Mononuclear cell (primary cell): Measurements from ENCODE around the gene CREM. TPM values are rescaled to one million over a fixed set of nuclear protein-coding genes. Genes with fewer than 3 reads are reported as not detected.

Experiments
- H3K27me3 ChIP-seq: 2 replicates; pipeline ENCODE4 v1.6.0; 2011; ENCODE audit warnings: low read length, control low read depth; ENCODE audit not compliant: insufficient read depth
- H3K4me1 ChIP-seq: 2 replicates; pipeline ENCODE4 v1.5.1; 2011; ENCODE audit warnings: mild to moderate bottlenecking, low read length, control low read depth; ENCODE audit not compliant: insufficient read depth
- H3K4me3 ChIP-seq: 2 replicates; pipeline ENCODE4 v1.5.1; 2011; ENCODE audit warnings: mild to moderate bottlenecking, low read length, moderate library complexity
- H3K9me3 ChIP-seq: 2 replicates; pipeline ENCODE4 v1.5.1; 2011; ENCODE audit warnings: low read depth, mild to moderate bottlenecking, control low read depth, low read length
- total RNA-seq: library from RNA; depleted of rRNA; stranded (reverse); fragments of >200 nt; gene quantifications from one replicate; pipeline ENCODE4 v1.2.3, GENCODE V29; 2012

The CREM gene
- total RNA-seq, 1 donor = 37.9 TPM

GRCh38 chr10:35195361-35196306, 69.0 kb downstream of the CREM start:
- Histone ChIP-seq H3K4me3 (peak overlapping the region; percentile 26), H3K9me3 (no peaks in the 10 kb centered on the region), H3K27me3 (no peaks in the 10 kb centered on the region), H3K4me1 (peaks cover 17% of the 10 kb centered on the region)

- H3K9me3 ChIP-seq = no peaks in the 10 kb centered on the region
- no peak overlapping the region for H3K4me3 ChIP-seq
- H3K4me1 ChIP-seq = peaks cover 3% of the 10 kb centered on the region
- no peaks in the 10 kb centered on the region for H3K27me3 ChIP-seq
These were observed 73.8 kb downstream of the CREM start for GRCh38 chr10:35200487-35200886.

GRCh38 chr10:35201234-35201633, 74.6 kb downstream of the CREM start:
- no peak overlapping the region for H3K4me3 ChIP-seq
- H3K4me1 ChIP-seq = no peaks in the 10 kb centered on the region
- no peaks in the 10 kb centered on the region for H3K27me3 ChIP-seq
- no peaks in the 10 kb centered on the region for H3K9me3 ChIP-seq

GRCh38 chr10:35202050-35202449, 75.4 kb downstream of the CREM start:
- Histone ChIP-seq H3K4me1 (no peaks in the 10 kb centered on the region), H3K4me3 (no peak overlapping the region), H3K27me3 (no peaks in the 10 kb centered on the region), H3K9me3 (no peaks in the 10 kb centered on the region)

GRCh38 chr10:35203745-35204144, 77.1 kb downstream of the CREM start:
- no peaks in the 10 kb centered on the region for H3K4me1 ChIP-seq
- H3K9me3 ChIP-seq = no peaks in the 10 kb centered on the region
- no peaks in the 10 kb centered on the region for H3K27me3 ChIP-seq
- no peak overlapping the region for H3K4me3 ChIP-seq

GRCh38 chr10:35204650-35205319, 78.1 kb downstream of the CREM start:
- H3K4me3 ChIP-seq = no peak overlapping the region
- no peaks in the 10 kb centered on the region for H3K4me1 ChIP-seq
- no peaks in the 10 kb centered on the region for H3K27me3 ChIP-seq
- H3K9me3 ChIP-seq = no peaks in the 10 kb centered on the region

GRCh38 chr10:35206274-35206673, 79.6 kb downstream of the CREM start:
- H3K4me3 ChIP-seq = no peak overlapping the region
- no peaks in the 10 kb centered on the region for H3K4me1 ChIP-seq
- H3K9me3 ChIP-seq = no peaks in the 10 kb centered on the region
- no peaks in the 10 kb centered on the region for H3K27me3 ChIP-seq

GRCh38 chr10:35208536-35208935, 81.9 kb downstream of the CREM start:
- no peaks in the 10 kb centered on the region for H3K9me3 ChIP-seq
- no peak overlapping the region for H3K4me3 ChIP-seq
- no peaks in the 10 kb centered on the region for H3K4me1 ChIP-seq
- H3K27me3 ChIP-seq = no peaks in the 10 kb centered on the region

- no peak overlapping the region for H3K4me3 ChIP-seq
- H3K9me3 ChIP-seq = no peaks in the 10 kb centered on the region
- no peaks in the 10 kb centered on the region for H3K27me3 ChIP-seq
- H3K4me1 ChIP-seq = no peaks in the 10 kb centered on the region
These were observed 82.4 kb downstream of the CREM start for GRCh38 chr10:35208949-35209613.

GRCh38 chr10:35210961-35211360, 84.3 kb downstream of the CREM start:
- peaks cover 2% of the 10 kb centered on the region for H3K4me1 ChIP-seq
- H3K4me3 ChIP-seq = no peak overlapping the region
- no peaks in the 10 kb centered on the region for H3K27me3 ChIP-seq
- H3K9me3 ChIP-seq = no peaks in the 10 kb centered on the region

GRCh38 chr10:35211390-35211789, 84.7 kb downstream of the CREM start:
- Histone ChIP-seq H3K9me3 (no peaks in the 10 kb centered on the region), H3K4me1 (peaks cover 6% of the 10 kb centered on the region), H3K4me3 (no peak overlapping the region), H3K27me3 (no peaks in the 10 kb centered on the region)

GRCh38 chr10:35212856-35213255, 86.2 kb downstream of the CREM start:
- Histone ChIP-seq H3K27me3 (no peaks in the 10 kb centered on the region), H3K4me1 (peaks cover 14% of the 10 kb centered on the region), H3K9me3 (no peaks in the 10 kb centered on the region), H3K4me3 (no peak overlapping the region)

- H3K9me3 ChIP-seq = no peaks in the 10 kb centered on the region
- no peak overlapping the region for H3K4me3 ChIP-seq
- H3K4me1 ChIP-seq = peaks cover 19% of the 10 kb centered on the region
- no peaks in the 10 kb centered on the region for H3K27me3 ChIP-seq
These were observed 87.1 kb downstream of the CREM start for GRCh38 chr10:35213699-35214098.

GRCh38 chr10:35214607-35215020, 88.0 kb downstream of the CREM start:
- no peaks in the 10 kb centered on the region for H3K27me3 ChIP-seq
- no peaks in the 10 kb centered on the region for H3K9me3 ChIP-seq
- no peak overlapping the region for H3K4me3 ChIP-seq
- H3K4me1 ChIP-seq = peaks cover 20% of the 10 kb centered on the region

GRCh38 chr10:35215107-35215506, 88.5 kb downstream of the CREM start:
- H3K27me3 ChIP-seq = no peaks in the 10 kb centered on the region
- H3K9me3 ChIP-seq = no peaks in the 10 kb centered on the region
- peaks cover 20% of the 10 kb centered on the region for H3K4me1 ChIP-seq
- H3K4me3 ChIP-seq = no peak overlapping the region
